GM19351 (cell line): ENCODE measurements around the gene RABGAP1.

Source experiments
- ATAC-seq: cut with Tn5 transposase; IDR thresholded peaks from one replicate; pipeline ENCODE4 v1.9.1; 2021; ENCODE audit warnings: mild to moderate bottlenecking, moderate library complexity; ENCODE audit not compliant: unreplicated experiment

The RABGAP1 gene

GRCh38 chr9:123044586-123044985 is 103.8 kb downstream of the RABGAP1 start:
- no peak for ATAC-seq

GRCh38 chr9:123046406-123047195 is 105.8 kb downstream of the RABGAP1 start:
- ATAC-seq = no peak

- no peak for ATAC-seq
Observed at GRCh38 chr9:123048748-123049147, 107.9 kb downstream of the RABGAP1 start.

GRCh38 chr9:123049589-123050222 is 108.9 kb downstream of the RABGAP1 start:
- no peak for ATAC-seq

- ATAC-seq = no peak
Observed at GRCh38 chr9:123053046-123053445, 112.2 kb downstream of the RABGAP1 start.

- no peak for ATAC-seq
Observed at GRCh38 chr9:123053711-123054110, 112.9 kb downstream of the RABGAP1 start.

- ATAC-seq = no peak
Observed at GRCh38 chr9:123058834-123059233, 118.0 kb downstream of the RABGAP1 start.

GRCh38 chr9:123059472-123060220 is 118.8 kb downstream of the RABGAP1 start:
- ATAC-seq = no peak

GRCh38 chr9:123061216-123061615 is 120.4 kb downstream of the RABGAP1 start:
- no peak for ATAC-seq

GRCh38 chr9:123062351-123063176 is 121.7 kb downstream of the RABGAP1 start:
- no peak for ATAC-seq

GRCh38 chr9:123063177-123063598 is 122.4 kb downstream of the RABGAP1 start:
- no peak for ATAC-seq

GRCh38 chr9:123063896-123064295 is 123.1 kb downstream of the RABGAP1 start:
- no peak for ATAC-seq

GRCh38 chr9:123064716-123065115 is 123.9 kb downstream of the RABGAP1 start:
- ATAC-seq = no peak

GRCh38 chr9:123065196-123065595 is 124.4 kb downstream of the RABGAP1 start:
- no peak for ATAC-seq

- ATAC-seq = no peak
Observed at GRCh38 chr9:123067136-123067535, 126.3 kb downstream of the RABGAP1 start.

- no peak for ATAC-seq
Observed at GRCh38 chr9:123069010-123069481, 128.2 kb downstream of the RABGAP1 start.

GRCh38 chr9:123070198-123070597 is 129.4 kb downstream of the RABGAP1 start:
- ATAC-seq = no peak

- no peak for ATAC-seq
Observed at GRCh38 chr9:123072407-123072995, 131.7 kb downstream of the RABGAP1 start.

- ATAC-seq = no peak
Observed at GRCh38 chr9:123073441-123073840, 132.6 kb downstream of the RABGAP1 start.

- ATAC-seq = no peak
Observed at GRCh38 chr9:123073991-123074422, 133.2 kb downstream of the RABGAP1 start.
